Germinal center (tissue), 1 donor: ENCODE data around the gene VIPR2.
"Not testable (repeated sequence)": the region's sequence is repeated elsewhere in the genome, so short reads cannot be mapped to it uniquely, and the experiment has no call there.

Source experiments
- DNase-seq: peaks from one replicate; pipeline ENCODE4 v3.0.0; 2012; ENCODE audit warnings: mixed read lengths, low spot score

Gene VIPR2

DNA sequence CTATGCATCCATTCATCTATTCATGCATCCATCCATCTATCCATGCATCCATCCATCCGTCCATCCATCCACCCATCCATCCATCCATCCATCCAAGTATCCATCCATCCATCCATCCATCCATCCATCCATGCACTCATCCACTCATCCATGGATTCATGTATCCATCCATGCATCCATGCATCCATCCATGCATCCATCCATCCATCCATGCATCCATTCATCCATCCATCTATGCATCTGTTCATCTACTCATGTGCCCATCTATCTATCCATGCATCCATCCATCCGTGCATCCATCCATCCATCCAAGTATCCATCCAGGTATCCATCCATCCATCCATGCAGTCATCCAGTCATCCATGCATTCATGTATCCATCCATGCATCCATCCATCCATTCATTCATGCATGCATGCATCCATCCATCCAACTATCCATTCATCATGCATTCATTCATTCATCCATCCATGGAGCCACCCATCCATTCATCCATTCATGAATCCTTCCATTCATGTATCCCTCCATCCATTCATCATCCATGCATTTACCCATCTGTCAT is 156.3 kb downstream of the VIPR2 start:
- no peak for DNase-seq

DNA sequence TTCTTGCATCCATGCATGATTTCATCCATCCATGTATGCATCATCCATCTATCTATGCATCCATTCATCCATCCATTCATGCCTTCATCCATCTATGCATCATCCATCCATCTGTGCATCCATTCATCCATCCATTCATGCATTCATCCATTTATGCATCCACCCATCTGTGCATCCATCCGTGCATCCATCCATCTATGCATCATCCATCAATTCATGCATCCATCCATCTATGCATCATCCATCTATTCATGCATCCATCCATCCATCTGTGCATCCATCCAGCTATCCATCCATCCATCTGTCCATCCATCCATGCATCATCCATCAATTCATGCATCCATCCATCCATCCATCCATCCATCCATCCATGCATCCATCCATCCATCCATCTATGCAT is 157.0 kb downstream of the VIPR2 start:
- no peak for DNase-seq

DNA sequence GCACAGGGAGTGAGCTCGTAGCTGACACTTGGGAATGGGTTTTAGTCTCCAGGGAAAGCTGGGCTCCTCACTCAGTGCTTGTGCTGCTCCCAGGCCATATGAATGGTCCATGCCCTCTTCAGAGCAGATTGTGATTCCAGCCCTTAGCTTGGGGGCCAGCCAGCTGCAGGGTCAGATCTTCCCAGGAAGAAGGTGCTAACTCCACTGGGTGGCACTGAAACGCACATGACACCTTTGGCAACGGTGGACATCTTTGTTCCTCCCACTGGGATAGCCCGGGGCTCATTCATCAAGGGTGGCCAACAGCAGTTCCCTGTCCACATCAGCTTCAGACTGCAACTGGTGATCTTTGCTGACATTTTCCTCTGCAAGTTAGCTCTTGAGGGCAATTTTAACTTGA is 159.1 kb downstream of the VIPR2 start:
- no peak for DNase-seq

DNA sequence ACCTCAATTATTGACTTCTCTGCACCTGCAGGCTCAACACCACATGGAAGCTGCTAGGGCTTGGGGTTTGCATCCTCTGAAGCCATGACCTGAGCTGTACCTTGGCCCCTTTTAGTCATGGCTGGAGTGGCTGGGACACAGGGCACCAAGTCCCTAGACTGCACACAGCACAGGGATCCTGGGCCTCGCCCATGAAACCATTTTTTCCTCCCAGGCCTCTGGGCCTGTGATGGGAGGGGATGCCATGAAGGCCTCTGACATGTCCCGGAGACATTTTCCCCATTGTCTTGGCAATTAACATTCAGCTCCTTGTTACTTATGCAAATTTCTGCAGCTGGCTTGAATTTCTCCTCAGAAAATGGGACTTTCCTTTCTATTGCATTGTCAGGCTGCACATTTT is 160.7 kb downstream of the VIPR2 start:
- DNase-seq: not testable (repeated sequence)

DNA sequence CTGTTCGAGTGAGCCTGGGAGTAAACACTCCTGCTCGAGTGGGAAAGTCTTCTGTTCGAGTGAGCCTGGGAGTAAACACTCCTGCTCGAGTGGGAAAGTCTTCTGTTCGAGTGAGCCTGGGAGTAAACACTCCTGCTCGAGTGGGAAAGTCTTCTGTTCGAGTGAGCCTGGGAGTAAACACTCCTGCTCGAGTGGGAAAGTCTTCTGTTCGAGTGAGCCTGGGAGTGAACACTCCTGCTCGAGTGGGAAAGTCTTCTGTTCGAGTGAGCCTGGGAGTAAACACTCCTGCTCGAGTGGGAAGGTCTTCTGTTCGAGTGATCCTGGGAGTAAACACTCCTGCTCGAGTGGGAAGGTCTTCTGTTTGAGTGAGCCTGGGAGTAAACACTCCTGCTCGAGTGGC is 162.6 kb downstream of the VIPR2 start:
- DNase-seq: not testable (repeated sequence)

DNA sequence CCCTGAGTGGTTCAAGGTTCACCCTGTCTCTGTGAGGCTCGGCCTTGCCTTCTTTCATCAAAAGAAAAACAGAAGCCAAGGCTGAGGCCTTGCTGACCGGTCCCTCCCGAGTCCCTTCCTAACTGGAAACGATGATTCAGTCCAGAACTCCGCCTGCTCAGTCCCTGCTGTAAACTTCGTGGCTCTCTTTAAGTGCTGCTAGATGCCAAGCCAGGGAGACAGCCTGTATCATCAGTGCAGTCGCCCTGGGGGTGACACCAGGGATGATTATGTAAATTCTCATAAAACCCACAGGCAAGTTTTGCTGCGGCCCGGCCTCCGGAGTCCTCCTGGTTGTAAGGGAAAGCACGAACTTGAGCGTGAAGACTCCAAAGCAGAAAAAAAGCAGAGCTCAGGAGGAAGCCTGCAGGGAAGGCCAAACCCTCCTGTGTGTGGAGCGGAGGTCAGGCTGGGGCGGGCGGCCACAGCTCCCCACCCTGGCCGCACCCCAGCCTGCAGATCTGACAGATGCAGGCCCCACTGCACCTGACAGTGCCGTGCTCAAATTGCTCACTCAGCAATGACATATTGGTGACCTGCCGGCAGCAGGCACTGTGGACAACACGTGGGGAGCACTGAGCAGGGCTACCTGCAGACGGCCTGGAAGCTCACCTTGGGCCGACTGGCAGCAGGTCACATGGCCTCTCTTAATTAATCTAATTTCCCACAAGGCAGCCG is 164.9 kb downstream of the VIPR2 start:
- no peak for DNase-seq

DNA sequence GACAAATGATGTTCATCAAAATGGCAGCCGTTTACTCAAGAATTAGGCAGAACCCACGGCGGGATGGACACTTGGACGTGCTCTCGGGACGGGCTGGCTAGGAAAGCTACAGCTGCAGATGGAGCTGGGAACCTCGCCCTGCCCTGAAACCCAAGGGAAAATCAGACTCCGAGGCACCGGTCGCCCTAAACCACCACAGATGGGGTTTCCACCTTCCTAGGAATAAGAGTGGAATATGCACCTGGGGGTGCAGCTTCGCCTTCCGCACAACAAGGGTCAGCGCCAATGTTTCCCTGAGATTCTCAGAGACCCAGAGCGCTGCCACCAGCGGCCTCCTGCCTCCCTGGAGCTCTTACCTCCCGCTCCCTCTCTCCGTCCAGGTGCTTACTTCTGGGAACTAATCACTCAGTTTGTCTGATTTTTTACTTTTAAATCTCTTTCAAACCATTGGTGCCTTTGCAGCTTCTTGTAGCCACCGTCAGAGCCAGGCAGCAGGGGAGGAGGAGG is 165.6 kb downstream of the VIPR2 start:
- DNase-seq: no peak
